22Rv1 (cell line): ENCODE results near the gene ANTXR1.

Experiments
- H3K27ac ChIP-seq: fragments of 450-650 bp; 2 replicates; pipeline ENCODE4 v1.5.1; 2017
- ZFX ChIP-seq: fragments of 450-650 bp; IDR thresholded peaks from 2 replicates; pipeline ENCODE4 v1.6.1; 2017; ENCODE audit warnings: antibody characterized with exemption, borderline replicate concordance
- TF ChIP-seq, protein P1 (sequence below): fragments of 450-650 bp; IDR thresholded peaks from 2 replicates; pipeline ENCODE4 v1.5.1; 2017; ENCODE audit warnings: mild to moderate bottlenecking

The ANTXR1 gene

DNA sequence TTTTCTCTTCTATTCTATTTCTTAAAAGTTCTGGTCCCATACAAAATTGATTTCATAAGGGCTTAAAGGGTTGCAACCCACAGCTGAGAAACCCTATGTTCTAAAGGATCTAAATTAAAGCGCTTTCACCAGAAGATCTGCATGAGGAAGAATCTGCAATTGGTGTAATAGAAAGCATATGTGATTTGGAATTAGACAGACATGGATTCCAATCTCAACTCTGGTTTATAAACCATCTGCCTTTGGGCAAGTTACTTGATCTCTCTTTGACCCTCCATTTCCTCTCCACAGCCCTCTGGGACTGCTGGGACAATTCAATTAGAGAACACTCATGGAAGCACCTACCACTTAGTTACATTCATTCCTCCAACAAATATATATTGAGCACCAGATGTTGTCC is 178.7 kb downstream of the ANTXR1 start:
- no peak overlapping the region for H3K27ac ChIP-seq
- TF ChIP-seq ZFX, result no peak
- TF ChIP-seq, protein P1, sequence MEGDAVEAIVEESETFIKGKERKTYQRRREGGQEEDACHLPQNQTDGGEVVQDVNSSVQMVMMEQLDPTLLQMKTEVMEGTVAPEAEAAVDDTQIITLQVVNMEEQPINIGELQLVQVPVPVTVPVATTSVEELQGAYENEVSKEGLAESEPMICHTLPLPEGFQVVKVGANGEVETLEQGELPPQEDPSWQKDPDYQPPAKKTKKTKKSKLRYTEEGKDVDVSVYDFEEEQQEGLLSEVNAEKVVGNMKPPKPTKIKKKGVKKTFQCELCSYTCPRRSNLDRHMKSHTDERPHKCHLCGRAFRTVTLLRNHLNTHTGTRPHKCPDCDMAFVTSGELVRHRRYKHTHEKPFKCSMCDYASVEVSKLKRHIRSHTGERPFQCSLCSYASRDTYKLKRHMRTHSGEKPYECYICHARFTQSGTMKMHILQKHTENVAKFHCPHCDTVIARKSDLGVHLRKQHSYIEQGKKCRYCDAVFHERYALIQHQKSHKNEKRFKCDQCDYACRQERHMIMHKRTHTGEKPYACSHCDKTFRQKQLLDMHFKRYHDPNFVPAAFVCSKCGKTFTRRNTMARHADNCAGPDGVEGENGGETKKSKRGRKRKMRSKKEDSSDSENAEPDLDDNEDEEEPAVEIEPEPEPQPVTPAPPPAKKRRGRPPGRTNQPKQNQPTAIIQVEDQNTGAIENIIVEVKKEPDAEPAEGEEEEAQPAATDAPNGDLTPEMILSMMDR, result no peak

DNA sequence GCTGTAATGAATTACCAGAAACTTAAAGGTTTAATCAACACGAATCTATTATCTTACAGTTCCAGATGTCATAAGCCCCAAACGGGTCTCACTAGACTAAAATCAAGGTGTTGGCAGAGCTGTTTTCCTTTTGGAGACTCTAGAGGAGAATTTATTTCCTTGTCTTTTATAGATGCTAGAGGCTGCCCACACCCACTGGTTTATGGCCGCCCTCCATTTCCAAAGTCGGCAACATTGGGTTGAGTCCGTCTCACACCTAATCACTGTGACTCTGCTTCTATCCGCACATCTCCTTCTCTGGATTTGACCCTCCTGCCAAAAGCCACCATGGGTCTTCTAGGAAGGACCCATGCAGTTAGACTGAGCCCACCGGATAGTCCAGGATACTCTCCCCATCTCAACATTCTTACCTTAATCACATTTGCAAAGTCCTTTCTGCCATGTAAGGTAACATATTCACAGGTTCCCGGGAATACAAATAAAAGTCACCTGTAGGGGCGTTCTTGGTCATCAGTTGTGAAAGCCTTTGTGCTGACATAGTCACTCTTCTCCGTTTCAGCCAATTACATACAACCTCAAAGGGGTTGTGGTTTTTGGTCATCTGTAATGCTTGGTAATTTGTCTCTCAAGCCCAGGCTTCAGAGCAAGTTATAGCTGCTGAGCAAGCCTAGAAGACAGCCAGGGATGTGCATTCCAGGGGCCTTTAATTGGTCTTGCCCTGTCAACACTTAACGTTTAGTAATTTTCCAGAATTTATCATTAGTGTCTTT is 179.4 kb downstream of the ANTXR1 start:
- no peak overlapping the region for H3K27ac ChIP-seq

DNA sequence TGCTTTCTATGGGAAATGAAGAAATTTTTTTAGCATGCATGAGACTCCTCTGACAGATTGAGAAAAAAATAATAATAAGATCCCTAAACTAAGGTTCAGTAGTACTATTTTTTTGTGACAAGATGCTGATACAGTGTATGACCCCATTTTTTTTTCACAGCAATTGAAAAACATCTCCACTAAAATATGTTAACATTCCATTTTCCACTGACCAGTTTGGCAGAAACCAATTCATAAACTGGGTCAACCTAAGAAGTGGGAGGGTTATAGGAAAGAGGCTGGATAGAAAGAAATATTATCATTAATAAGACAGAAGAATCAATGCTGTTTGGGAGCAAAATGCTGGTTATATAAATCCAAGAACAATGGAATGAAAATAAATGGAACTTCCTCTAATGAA is 182.7 kb downstream of the ANTXR1 start:
- no peak for TF ChIP-seq ZFX
- H3K27ac ChIP-seq, result no peak overlapping the region

More for the DNA sequence above, 179.4 kb downstream of the ANTXR1 start:
- TF ChIP-seq ZFX, result no peak
- TF ChIP-seq, protein P1, result no peak

DNA sequence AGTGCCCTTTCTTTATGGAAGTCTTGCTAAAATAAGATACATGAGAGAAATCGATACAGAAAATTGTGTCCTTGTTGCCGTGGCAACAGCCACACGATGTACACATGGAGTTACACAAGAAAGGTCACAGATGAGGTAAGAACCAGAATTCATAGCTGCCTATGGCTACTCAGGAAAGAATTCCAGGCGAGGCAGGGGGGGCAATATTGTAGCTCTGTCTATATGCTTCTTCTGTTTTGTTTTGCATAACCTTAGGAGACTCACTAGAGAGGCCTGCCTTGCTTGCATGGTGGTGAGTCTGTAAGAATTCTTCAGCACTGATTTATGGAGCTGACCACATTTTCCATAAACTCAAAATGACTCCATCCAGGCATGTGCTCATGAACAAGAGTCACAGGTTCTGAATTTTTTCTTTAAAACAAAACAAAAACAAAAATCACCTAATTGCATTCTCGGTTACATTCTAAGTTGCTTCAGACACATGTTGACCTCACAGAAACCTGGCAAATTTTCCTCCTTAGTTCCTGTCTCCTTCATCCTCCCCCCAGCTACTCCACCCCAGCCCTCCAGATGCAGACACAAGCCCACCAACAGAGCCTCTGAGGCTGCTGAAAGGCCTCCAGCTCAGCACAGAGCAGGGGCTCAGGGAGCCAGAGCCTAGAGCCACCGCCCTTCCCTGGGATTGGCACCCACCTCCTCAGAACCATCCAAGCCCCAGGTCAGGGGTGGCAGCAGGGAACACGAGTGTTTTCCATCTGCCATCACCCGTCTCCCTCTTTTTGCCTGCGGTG is 183.5 kb downstream of the ANTXR1 start:
- H3K27ac ChIP-seq, result no peak overlapping the region
- TF ChIP-seq, protein P1, result no peak
- TF ChIP-seq ZFX, result no peak

DNA sequence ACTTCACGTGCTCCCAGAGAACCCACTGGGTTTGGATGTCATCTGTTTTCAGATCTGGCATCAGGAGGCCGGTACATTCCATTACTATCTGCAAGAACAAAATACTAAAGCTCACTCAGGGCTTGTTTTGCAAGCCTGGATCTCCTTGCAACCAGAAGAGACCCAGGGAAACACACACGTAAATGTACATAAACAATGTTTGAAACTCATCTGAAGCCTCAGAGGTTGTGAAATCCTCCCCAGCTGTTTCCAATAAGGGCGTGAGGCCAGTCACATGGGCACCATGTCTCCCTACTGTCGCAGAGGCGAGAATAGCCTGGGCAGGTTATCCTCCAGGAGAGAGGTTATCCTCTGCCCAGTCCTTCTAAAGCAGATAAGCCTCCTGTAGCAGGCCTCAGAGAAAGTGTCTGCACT is 187.1 kb downstream of the ANTXR1 start:
- no peak overlapping the region for H3K27ac ChIP-seq
- TF ChIP-seq, protein P1, result no peak
- TF ChIP-seq ZFX, result no peak

DNA sequence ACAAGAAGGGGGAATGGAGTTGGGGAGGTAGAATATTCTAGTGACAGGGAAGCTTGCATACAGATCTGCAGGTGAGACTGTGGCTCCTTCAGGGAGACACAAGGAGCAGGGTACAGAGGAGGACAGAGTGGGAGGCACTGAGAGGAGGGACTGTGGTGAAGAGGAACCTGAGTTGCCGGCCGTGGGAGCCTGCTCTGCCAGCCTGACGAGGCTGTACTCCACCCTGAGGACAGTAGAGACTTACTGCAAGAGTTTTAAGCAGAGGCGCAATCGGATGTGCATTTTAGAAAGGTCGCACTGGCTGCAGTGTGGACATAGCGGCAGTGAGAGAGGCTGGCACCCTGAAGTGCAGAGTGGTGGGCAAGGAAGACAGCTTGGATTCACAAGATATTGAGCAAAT is 188.3 kb downstream of the ANTXR1 start:
- no peak overlapping the region for H3K27ac ChIP-seq
- no peak for TF ChIP-seq ZFX
- TF ChIP-seq, protein P1, result no peak

DNA sequence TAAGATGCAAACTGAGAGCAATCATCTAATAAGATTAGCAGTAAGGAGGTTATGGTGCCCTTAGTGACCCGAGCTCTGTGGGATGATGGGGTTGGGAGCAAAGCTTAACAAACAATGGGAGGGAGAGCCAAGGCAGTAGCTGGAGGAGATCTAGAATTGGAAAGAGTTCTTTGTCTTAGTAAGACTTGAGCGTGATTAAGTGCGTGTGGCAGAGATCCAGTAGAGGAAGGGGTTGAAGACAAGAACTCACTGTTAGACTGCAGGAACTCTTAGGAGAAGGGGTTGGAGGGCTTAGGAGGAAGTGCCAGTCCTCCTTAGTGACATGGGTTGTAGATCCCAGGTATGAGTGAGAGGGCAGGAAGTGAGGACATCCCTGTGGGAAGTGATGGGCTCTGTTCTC is 189.3 kb downstream of the ANTXR1 start:
- TF ChIP-seq, protein P1, result no peak
- no peak for TF ChIP-seq ZFX
- H3K27ac ChIP-seq, result no peak overlapping the region
